OCI-LY1 (cell line): ENCODE data around the gene TSC1.

Experiments
- EZH2 ChIP-seq: fragments of 200-600 bp; sonication (generic), shearing (Covaris generic); IDR thresholded peaks from 2 replicates; pipeline ENCODE4 v1.8.0; 2017; ENCODE audit warnings: borderline replicate concordance, mixed run types, mild to moderate bottlenecking, antibody characterized with exemption, low read length, moderate library complexity, mixed read lengths
- TF ChIP-seq, protein P1 (sequence below): fragments of 200-600 bp; sonication (generic), shearing (Covaris generic); IDR thresholded peaks from 2 replicates; pipeline ENCODE4 v1.5.1; 2017; ENCODE audit warnings: mild to moderate bottlenecking, antibody characterized with exemption, low read length, moderate library complexity, mixed read lengths

GRCh38 chr9:132989414-132989996 is 45.1 kb upstream of the TSC1 start:
- TF ChIP-seq, protein P1, sequence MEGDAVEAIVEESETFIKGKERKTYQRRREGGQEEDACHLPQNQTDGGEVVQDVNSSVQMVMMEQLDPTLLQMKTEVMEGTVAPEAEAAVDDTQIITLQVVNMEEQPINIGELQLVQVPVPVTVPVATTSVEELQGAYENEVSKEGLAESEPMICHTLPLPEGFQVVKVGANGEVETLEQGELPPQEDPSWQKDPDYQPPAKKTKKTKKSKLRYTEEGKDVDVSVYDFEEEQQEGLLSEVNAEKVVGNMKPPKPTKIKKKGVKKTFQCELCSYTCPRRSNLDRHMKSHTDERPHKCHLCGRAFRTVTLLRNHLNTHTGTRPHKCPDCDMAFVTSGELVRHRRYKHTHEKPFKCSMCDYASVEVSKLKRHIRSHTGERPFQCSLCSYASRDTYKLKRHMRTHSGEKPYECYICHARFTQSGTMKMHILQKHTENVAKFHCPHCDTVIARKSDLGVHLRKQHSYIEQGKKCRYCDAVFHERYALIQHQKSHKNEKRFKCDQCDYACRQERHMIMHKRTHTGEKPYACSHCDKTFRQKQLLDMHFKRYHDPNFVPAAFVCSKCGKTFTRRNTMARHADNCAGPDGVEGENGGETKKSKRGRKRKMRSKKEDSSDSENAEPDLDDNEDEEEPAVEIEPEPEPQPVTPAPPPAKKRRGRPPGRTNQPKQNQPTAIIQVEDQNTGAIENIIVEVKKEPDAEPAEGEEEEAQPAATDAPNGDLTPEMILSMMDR: no peak
- no peak for TF ChIP-seq EZH2
